OCI-LY1 (cell line): ENCODE data around the gene INTS6L.

Experiments used
- H2AFZ ChIP-seq: fragments of 200-600 bp; sonication (generic), shearing (Covaris generic); 2 replicates; pipeline ENCODE4 v1.6.0; 2014; ENCODE audit warnings: antibody characterized with exemption, mild to moderate bottlenecking, low read length
- H3F3A ChIP-seq: fragments of 200-600 bp; sonication (generic), shearing (Covaris generic); 2 replicates; pipeline ENCODE4 v1.6.0; 2014; ENCODE audit warnings: mild to moderate bottlenecking, antibody characterized with exemption, low read length, moderate library complexity; ENCODE audit not compliant: insufficient read depth
- H3K27ac ChIP-seq: fragments of 200-600 bp; sonication (generic); 2 replicates; pipeline ENCODE4 v1.5.1; 2014; ENCODE audit warnings: low read length, mixed run types, mild to moderate bottlenecking, low read depth; ENCODE audit not compliant: poor library complexity, severe bottlenecking
- H3K27me3 ChIP-seq: fragments of 200-600 bp; sonication (generic); 2 replicates; pipeline ENCODE4 v1.6.0; 2014; ENCODE audit warnings: antibody characterized with exemption, mild to moderate bottlenecking, low read length, moderate library complexity; ENCODE audit not compliant: insufficient read depth
- H3K36me3 ChIP-seq: fragments of 200-600 bp; sonication (generic); 2 replicates; pipeline ENCODE4 v1.6.1; 2014; ENCODE audit warnings: mild to moderate bottlenecking, antibody characterized with exemption, low read length, moderate library complexity, mixed read lengths; ENCODE audit not compliant: insufficient read depth
- H3K4me1 ChIP-seq: fragments of 200-600 bp; sonication (generic); 2 replicates; pipeline ENCODE4 v1.5.1; 2014; ENCODE audit warnings: mild to moderate bottlenecking, low read length, moderate library complexity; ENCODE audit not compliant: insufficient read depth, severe bottlenecking
- H3K4me2 ChIP-seq: fragments of 200-600 bp; sonication (generic), shearing (Covaris generic); 2 replicates; pipeline ENCODE4 v1.6.1; 2014; ENCODE audit warnings: low read length
- H3K4me3 ChIP-seq: fragments of 200-600 bp; sonication (generic); 2 replicates; pipeline ENCODE4 v1.5.1; 2014; ENCODE audit warnings: low read length, low read depth, mild to moderate bottlenecking, mixed read lengths; ENCODE audit not compliant: poor library complexity, severe bottlenecking
- H3K79me2 ChIP-seq: fragments of 200-600 bp; shearing (Covaris generic); 2 replicates; pipeline ENCODE4 v1.6.1; 2016; ENCODE audit warnings: mixed run types, low read length, mixed read lengths; ENCODE audit not compliant: insufficient read depth
- H3K9ac ChIP-seq: fragments of 200-600 bp; sonication (generic), shearing (Covaris generic); 2 replicates; pipeline ENCODE4 v1.6.1; 2014; ENCODE audit warnings: mild to moderate bottlenecking, low read length, mixed read lengths
- H3K9me2 ChIP-seq: fragments of 200-600 bp; sonication (generic), shearing (Covaris generic); 2 replicates; pipeline ENCODE4 v1.6.1; 2014; ENCODE audit warnings: low read depth, mild to moderate bottlenecking, low read length, mixed read lengths
- H3K9me3 ChIP-seq: fragments of 200-600 bp; shearing (Covaris generic); 2 replicates; pipeline ENCODE4 v1.6.1; 2014; ENCODE audit warnings: low read length, mixed read lengths
- H4K20me1 ChIP-seq: fragments of 200-600 bp; sonication (generic), shearing (Covaris generic); 2 replicates; pipeline ENCODE4 v1.6.0; 2016; ENCODE audit warnings: mild to moderate bottlenecking, low read length; ENCODE audit not compliant: insufficient read depth
- EZH2 ChIP-seq: fragments of 200-600 bp; sonication (generic), shearing (Covaris generic); IDR thresholded peaks from 2 replicates; pipeline ENCODE4 v1.8.0; 2017; ENCODE audit warnings: borderline replicate concordance, mixed run types, mild to moderate bottlenecking, antibody characterized with exemption, low read length, moderate library complexity, mixed read lengths
- TF ChIP-seq, protein P1 (sequence below): fragments of 200-600 bp; sonication (generic), shearing (Covaris generic); IDR thresholded peaks from 2 replicates; pipeline ENCODE4 v1.5.1; 2017; ENCODE audit warnings: mild to moderate bottlenecking, antibody characterized with exemption, low read length, moderate library complexity, mixed read lengths

The INTS6L gene

GRCh38 chrX:135522132-135522530 lies 1.7 kb downstream of the INTS6L start:
- Histone ChIP-seq H3K9ac (peak overlapping the region; percentile 97), H3K4me2 (peak overlapping the region; percentile 93), H3K36me3 (0 out of 2 replicates have a peak, but pooled peaks cover 3% of the 10 kb centered on the region), H3K27me3 (no peaks in the 10 kb centered on the region), H3F3A (no peaks in the 10 kb centered on the region), H3K4me1 (peaks cover 16% of the 10 kb centered on the region), H3K27ac (peak overlapping the region; percentile 82), H3K9me2 (no peaks in the 10 kb centered on the region), H3K79me2 (peaks cover 5% of the 10 kb centered on the region; the same call in 1 of the 2 replicates), H4K20me1 (no peaks in the 10 kb centered on the region), H2AFZ (no peak overlapping the region), H3K9me3 (no peaks in the 10 kb centered on the region), H3K4me3 (peak overlapping the region; percentile 83)
- no peak for TF ChIP-seq EZH2
- TF ChIP-seq, protein P1, sequence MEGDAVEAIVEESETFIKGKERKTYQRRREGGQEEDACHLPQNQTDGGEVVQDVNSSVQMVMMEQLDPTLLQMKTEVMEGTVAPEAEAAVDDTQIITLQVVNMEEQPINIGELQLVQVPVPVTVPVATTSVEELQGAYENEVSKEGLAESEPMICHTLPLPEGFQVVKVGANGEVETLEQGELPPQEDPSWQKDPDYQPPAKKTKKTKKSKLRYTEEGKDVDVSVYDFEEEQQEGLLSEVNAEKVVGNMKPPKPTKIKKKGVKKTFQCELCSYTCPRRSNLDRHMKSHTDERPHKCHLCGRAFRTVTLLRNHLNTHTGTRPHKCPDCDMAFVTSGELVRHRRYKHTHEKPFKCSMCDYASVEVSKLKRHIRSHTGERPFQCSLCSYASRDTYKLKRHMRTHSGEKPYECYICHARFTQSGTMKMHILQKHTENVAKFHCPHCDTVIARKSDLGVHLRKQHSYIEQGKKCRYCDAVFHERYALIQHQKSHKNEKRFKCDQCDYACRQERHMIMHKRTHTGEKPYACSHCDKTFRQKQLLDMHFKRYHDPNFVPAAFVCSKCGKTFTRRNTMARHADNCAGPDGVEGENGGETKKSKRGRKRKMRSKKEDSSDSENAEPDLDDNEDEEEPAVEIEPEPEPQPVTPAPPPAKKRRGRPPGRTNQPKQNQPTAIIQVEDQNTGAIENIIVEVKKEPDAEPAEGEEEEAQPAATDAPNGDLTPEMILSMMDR: no peak

GRCh38 chrX:135522878-135523693 lies 2.6 kb downstream of the INTS6L start:
- peak overlapping the region; percentile 97 for H3K9ac ChIP-seq

GRCh38 chrX:135528254-135528653 lies 7.8 kb downstream of the INTS6L start:
- H3K4me1 ChIP-seq: no peaks in the 10 kb centered on the region
- no peak overlapping the region for H2AFZ ChIP-seq
- no peak overlapping the region for H3K27ac ChIP-seq
- H3K27me3 ChIP-seq: no peaks in the 10 kb centered on the region
- H3K4me3 ChIP-seq: no peak overlapping the region
- 0 out of 2 replicates have a peak, but pooled peaks cover 3% of the 10 kb centered on the region for H3K36me3 ChIP-seq
- H3K79me2 ChIP-seq: peaks cover 9% of the 10 kb centered on the region; the same call in 1 of the 2 replicates
- H3K9me2 ChIP-seq: no peaks in the 10 kb centered on the region
- H3K4me2 ChIP-seq: no peak overlapping the region
- H3K9ac ChIP-seq: no peak overlapping the region
- TF ChIP-seq, protein P1: no peak
- no peak for TF ChIP-seq EZH2
- no peaks in the 10 kb centered on the region for H3K9me3 ChIP-seq
- no peaks in the 10 kb centered on the region for H4K20me1 ChIP-seq
- H3F3A ChIP-seq: no peaks in the 10 kb centered on the region

More at GRCh38 chrX:135522878-135523693, 2.6 kb downstream of the INTS6L start:
- Histone ChIP-seq H3K9me3 (no peaks in the 10 kb centered on the region), H3K27me3 (no peaks in the 10 kb centered on the region), H3K79me2 (peaks cover 5% of the 10 kb centered on the region; the same call in 1 of the 2 replicates), H3K4me3 (peak overlapping the region; percentile 83), H3K4me1 (peaks cover 16% of the 10 kb centered on the region), H3K27ac (peak overlapping the region; percentile 82), H3K4me2 (peak overlapping the region; percentile 93), H4K20me1 (no peaks in the 10 kb centered on the region), H3K9me2 (no peaks in the 10 kb centered on the region), H2AFZ (no peak overlapping the region), H3F3A (no peaks in the 10 kb centered on the region), H3K36me3 (0 out of 2 replicates have a peak, but pooled peaks cover 3% of the 10 kb centered on the region)
- TF ChIP-seq, protein P1: no peak
- TF ChIP-seq EZH2: no peak
